NCI-H1694 (cell line): ENCODE results near the gene DHX32.

Source experiments
- DNase-seq: peaks from one replicate; lab custom pipeline; 2025; lab: John Stamatoyannopoulos, UW

Gene DHX32

GRCh38 chr10:125802739-125803138, 78.4 kb downstream of the DHX32 start:
- no peak for DNase-seq

GRCh38 chr10:125802131-125802530, 79.0 kb downstream of the DHX32 start:
- no peak for DNase-seq

DNA sequence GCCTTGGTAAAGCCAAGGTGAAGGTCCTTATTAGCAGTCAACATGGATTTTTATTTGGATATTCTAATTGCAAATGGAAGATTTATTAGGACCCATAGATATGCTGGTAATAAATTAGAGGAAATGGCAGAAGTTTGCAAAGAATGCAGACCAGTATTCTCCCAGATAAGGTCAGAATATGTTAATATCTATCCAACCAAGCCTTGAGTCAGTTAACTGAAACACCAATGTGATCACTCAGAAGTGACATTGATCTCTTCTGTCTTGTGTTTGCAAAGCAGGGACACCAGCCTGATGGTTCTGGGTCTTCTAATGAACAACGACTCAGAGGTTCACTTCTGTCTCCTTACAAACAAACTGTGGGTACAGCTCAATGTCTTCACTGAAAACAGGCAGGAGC, 79.5 kb downstream of the DHX32 start:
- no peak for DNase-seq

- DNase-seq = no peak
Observed at GRCh38 chr10:125799451-125800182, 81.5 kb downstream of the DHX32 start.

DNA sequence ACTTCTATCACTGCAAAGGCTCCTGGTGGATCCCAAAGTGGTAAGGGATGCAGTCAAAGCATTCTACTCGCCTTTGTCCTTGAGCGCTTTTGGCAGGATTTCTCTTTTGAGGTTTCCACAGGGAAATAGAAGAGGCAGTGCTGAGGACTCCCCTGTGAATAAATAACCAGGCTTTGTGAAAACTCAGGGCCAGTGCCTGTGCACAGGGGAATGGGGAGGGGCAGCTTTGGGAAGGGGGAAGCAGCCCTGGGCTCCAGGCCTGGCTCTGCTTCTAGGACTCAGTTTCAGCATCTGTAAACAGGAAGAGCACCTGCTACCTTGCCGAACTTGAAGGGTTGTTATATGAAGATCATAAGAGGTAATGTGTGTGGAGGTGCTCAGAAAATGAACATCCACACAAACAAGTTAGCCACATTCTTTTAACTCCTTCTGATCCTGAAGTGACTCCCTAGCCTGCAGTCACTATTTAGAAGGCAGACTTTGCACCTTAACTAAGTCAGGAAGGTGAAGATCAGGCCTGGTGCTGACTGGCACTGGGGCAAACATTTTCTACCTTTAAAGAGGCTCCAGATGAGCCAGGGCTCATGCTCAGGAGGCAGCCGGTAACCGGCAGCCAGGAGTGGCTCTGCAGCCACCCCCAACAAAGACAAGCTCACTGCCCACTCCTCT, 83.0 kb downstream of the DHX32 start:
- DNase-seq = no peak

- DNase-seq = no peak
Observed at GRCh38 chr10:125797424-125797823, 83.7 kb downstream of the DHX32 start.

- no peak for DNase-seq
Observed at GRCh38 chr10:125795637-125796190, 85.4 kb downstream of the DHX32 start.

- no peak for DNase-seq
Observed at GRCh38 chr10:125795128-125795527, 86.0 kb downstream of the DHX32 start.

GRCh38 chr10:125792342-125793300, 88.5 kb downstream of the DHX32 start:
- DNase-seq = no peak

DNA sequence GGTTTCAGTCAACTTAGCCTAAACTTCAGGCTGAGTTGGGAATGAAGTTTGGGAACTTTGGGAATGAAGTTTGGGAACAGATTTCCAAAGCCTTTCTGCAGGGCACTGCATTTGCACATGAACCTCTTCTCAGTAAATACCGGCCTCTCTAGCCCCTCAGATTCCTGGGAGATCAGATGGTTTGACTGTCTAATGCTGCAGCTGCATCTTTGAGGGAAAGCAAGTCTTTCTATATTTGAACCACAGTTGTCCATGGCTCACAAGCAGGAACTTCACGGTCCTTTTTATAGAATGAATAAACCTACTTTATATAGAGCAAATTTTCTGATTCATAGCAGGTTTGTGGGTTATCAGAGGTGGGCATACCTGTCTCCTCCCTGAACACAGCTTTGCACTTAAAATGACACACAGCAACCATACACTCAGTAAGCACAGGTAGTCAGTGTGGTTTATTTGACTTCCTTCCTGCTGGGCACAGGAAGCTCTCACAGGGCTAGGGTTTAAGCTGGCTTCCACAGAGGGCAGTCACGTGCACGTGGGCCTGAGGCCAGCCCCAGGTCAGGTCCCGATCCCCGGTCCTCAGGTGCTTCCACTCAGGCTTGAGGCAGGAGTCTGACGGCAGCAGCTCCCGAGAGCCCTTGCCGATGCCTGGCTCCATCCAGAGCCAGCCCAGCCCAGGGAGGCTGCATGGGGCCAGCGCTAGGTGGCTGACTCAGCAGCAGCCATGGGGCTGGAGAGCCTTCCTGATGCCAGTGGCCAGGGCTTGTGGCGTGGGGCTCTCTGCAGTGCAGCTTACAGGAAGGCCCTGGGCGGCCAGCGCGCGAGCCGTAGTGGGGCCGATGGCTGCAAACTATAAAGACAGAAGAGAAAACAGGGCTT, 92.7 kb downstream of the DHX32 start:
- DNase-seq = no peak
